Measurements from ENCODE around the gene FRMD4B.

DNA sequence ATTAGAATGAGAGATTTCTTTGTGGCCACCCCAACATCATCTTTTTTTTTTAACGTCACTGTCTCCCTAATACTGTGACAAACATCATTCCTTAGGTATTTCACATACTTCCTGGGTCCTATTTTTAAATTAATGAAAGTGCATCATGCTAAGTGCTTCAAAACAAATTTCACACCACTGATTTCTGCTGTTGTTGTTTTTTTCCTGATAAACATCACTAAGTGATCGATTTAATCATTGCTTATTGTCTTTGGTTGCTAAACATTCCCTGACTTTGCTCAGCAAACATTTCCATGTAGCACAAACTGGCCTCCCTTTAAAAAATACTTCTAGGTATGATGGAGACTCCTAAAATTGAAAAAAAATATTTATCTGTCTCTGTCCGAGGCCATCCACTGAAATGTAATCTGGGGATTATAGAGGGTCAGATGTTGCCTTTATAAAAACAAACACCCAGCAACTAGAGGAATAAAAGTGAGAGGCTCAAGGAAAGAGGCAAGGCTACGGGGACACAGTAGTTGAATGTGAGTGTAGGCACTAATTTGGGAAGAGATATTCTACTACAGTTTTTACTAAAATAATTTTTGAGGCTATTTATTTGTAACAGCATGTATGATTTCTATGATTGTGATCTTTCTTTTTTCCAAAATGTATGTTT lies 243.0 kb downstream of the FRMD4B start:
- TF ChIP-seq, protein P1, sequence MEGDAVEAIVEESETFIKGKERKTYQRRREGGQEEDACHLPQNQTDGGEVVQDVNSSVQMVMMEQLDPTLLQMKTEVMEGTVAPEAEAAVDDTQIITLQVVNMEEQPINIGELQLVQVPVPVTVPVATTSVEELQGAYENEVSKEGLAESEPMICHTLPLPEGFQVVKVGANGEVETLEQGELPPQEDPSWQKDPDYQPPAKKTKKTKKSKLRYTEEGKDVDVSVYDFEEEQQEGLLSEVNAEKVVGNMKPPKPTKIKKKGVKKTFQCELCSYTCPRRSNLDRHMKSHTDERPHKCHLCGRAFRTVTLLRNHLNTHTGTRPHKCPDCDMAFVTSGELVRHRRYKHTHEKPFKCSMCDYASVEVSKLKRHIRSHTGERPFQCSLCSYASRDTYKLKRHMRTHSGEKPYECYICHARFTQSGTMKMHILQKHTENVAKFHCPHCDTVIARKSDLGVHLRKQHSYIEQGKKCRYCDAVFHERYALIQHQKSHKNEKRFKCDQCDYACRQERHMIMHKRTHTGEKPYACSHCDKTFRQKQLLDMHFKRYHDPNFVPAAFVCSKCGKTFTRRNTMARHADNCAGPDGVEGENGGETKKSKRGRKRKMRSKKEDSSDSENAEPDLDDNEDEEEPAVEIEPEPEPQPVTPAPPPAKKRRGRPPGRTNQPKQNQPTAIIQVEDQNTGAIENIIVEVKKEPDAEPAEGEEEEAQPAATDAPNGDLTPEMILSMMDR (IDR thresholded peaks at IDR 0.05; ENCODE audit: low read length): no peak
- TF ChIP-seq EZH2 (IDR thresholded peaks at IDR 0.05; ENCODE audit: borderline replicate concordance, low read length): no peak

All from OCI-LY1 (cell line).